ENCODE results near the gene ZDHHC13.

DNA sequence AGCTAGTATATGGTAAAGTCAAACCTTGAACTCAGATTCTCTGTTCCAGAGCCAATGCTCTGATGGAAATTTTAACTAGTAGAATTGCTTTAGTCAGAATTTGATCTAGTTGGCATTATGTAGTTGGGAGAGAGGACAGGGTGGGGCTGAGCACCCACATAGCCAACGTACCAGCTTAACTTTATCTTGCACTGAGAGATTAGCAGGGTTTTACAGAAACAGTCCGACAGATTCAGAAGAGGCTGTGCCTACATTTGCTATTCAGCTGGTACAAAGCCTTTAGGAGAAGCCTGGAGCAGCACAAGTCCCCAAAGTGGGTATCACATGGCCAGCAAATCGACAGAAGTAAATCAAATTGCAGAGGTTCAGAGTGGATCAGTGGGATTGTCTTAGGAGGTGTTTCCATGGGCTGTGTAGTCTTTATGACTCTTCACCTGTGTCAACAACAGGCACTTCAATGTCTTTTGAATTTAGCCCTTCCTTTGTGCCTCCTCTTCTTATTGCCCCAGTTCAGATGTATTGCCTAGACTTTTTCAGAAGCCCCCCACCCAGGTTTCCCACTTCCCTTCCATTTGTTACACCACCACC lies 92.1 kb downstream of the ZDHHC13 start:
- TF ChIP-seq, protein P1, sequence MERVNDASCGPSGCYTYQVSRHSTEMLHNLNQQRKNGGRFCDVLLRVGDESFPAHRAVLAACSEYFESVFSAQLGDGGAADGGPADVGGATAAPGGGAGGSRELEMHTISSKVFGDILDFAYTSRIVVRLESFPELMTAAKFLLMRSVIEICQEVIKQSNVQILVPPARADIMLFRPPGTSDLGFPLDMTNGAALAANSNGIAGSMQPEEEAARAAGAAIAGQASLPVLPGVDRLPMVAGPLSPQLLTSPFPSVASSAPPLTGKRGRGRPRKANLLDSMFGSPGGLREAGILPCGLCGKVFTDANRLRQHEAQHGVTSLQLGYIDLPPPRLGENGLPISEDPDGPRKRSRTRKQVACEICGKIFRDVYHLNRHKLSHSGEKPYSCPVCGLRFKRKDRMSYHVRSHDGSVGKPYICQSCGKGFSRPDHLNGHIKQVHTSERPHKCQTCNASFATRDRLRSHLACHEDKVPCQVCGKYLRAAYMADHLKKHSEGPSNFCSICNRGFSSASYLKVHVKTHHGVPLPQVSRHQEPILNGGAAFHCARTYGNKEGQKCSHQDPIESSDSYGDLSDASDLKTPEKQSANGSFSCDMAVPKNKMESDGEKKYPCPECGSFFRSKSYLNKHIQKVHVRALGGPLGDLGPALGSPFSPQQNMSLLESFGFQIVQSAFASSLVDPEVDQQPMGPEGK (CRISPR knock-in tag; IDR thresholded peaks at IDR 0.05; ENCODE audit: borderline replicate concordance), result no peak
- TF ChIP-seq NFRKB (IDR thresholded peaks at IDR 0.05; ENCODE audit: low read depth) (no peak), ZNF274 (IDR thresholded peaks at IDR 0.05; ENCODE audit: borderline replicate concordance, low read depth, low read length) (no peak), ZNF197 (CRISPR knock-in tag; IDR thresholded peaks at IDR 0.05; ENCODE audit: low read depth) (no peak), ZBTB1 (CRISPR knock-in tag; IDR thresholded peaks at IDR 0.05; ENCODE audit: borderline replicate concordance, low read depth) (no peak)
- TF ChIP-seq, protein P2, sequence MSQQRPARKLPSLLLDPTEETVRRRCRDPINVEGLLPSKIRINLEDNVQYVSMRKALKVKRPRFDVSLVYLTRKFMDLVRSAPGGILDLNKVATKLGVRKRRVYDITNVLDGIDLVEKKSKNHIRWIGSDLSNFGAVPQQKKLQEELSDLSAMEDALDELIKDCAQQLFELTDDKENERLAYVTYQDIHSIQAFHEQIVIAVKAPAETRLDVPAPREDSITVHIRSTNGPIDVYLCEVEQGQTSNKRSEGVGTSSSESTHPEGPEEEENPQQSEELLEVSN (IDR thresholded peaks at IDR 0.05; ENCODE audit: borderline replicate concordance in 1 of 2, extremely low read depth in 1 of 2, insufficient read depth in 1 of 2, insufficient read length in 1 of 2, low read depth in 1 of 2, low read length in 1 of 2, poor library complexity in 1 of 2, severe bottlenecking in 1 of 2), result no peak
- TF ChIP-seq, protein P3, sequence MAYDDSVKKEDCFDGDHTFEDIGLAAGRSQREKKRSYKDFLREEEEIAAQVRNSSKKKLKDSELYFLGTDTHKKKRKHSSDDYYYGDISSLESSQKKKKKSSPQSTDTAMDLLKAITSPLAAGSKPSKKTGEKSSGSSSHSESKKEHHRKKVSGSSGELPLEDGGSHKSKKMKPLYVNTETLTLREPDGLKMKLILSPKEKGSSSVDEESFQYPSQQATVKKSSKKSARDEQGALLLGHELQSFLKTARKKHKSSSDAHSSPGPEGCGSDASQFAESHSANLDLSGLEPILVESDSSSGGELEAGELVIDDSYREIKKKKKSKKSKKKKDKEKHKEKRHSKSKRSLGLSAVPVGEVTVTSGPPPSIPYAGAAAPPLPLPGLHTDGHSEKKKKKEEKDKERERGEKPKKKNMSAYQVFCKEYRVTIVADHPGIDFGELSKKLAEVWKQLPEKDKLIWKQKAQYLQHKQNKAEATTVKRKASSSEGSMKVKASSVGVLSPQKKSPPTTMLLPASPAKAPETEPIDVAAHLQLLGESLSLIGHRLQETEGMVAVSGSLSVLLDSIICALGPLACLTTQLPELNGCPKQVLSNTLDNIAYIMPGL (CRISPR knock-in tag; IDR thresholded peaks at IDR 0.05), result no peak
- TF ChIP-seq, protein P4, sequence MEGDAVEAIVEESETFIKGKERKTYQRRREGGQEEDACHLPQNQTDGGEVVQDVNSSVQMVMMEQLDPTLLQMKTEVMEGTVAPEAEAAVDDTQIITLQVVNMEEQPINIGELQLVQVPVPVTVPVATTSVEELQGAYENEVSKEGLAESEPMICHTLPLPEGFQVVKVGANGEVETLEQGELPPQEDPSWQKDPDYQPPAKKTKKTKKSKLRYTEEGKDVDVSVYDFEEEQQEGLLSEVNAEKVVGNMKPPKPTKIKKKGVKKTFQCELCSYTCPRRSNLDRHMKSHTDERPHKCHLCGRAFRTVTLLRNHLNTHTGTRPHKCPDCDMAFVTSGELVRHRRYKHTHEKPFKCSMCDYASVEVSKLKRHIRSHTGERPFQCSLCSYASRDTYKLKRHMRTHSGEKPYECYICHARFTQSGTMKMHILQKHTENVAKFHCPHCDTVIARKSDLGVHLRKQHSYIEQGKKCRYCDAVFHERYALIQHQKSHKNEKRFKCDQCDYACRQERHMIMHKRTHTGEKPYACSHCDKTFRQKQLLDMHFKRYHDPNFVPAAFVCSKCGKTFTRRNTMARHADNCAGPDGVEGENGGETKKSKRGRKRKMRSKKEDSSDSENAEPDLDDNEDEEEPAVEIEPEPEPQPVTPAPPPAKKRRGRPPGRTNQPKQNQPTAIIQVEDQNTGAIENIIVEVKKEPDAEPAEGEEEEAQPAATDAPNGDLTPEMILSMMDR (IDR thresholded peaks at IDR 0.05 in 2 of 3, conservative IDR thresholded peaks at IDR 0.05 in 1 of 3; ENCODE audit: insufficient read depth in 2 of 3, low read depth in 1 of 3, low read length in 3 of 3), result no peak

Measured in K562 (cell line).